ENCODE data around the gene SPAG16.
A peak's percentile ranks its signal among the peaks of the same experiment; 100 is the strongest.
"Not testable (repeated sequence)": the region's sequence is repeated elsewhere in the genome, so short reads cannot be mapped to it uniquely, and the experiment has no call there.

The SPAG16 gene

DNA sequence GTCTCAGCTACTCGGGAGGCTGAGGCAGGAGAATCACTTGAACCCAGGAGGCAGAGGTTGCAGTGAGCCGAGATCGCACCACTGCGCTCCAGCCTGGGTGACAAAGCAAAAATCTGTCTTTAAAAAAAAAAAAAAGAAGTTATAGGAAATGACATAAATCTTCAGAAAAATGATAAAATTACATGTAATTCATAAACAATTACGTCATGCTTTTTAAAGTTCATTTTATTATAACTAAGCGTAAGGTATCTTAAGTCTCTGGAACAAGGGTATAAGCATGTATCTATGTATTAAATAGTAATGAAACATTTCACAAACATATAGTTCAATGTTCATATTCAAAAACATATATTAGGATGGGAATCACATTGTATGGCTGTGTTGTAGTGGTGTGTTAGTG lies 425.9 kb downstream of the SPAG16 start:
- DNase-seq, result no peak

DNA sequence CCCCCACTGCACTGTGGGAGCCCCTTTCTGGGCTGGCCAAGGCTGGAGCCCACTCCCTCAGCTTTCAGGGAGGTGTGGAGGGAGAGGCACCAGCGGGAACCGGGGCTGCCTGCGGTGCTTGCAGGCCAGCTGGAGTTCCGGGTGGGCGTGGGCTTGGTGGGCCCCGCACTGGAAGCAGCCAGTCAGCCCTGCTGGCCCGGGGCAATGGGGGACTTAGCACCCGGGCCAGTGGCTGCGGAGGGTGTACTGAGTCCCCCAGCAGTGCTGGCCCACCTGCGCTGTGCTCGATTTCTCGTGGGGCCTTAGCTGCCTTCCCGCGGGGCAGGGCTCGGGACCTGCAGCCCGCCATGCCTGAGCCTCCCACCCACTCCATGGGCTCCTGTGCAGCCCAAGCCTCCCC lies 434.1 kb downstream of the SPAG16 start:
- not testable (repeated sequence) for DNase-seq

DNA sequence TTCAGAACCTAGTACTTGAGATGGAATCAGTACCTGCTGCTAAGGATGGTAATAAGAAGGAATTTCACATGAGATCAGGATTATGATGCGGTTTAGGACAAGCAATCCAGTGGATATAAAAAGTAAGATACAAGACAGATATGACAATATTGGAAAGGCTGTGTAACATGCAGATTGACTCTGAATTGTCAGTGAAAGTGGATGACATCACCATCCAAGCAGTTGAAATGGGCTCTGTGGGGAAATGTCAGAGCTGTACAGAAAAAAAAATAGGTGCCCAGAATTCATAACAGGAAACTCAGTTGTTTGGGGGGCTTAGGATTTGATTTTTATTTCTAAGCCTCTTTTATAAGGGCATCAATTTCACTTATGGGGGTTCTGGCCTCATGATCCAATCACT lies 438.3 kb downstream of the SPAG16 start:
- DNase-seq, result no peak

DNA sequence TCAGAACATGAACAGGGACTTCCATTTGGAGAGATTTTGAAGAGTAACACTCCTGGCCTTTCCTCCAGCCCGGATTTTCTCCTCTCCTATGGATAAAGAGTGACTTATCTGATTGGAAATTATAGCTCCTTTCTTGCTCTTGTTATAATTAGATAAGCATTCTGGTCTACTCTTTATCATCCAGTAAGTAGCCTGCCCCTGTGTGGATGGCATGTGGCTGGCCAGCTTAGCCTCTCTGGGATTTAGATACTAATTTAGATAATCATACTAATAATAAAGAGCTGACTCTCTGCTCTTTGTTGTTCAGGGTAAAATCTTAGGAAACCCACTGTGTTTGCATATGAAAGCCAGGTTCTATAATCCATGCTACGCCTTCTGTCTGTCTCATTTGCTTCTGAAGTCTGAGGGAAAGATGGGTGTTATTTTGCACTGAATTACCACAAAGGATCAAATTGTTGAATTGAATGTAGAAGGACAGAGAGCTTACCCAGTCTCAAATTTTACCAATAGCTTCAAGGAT lies 438.8 kb downstream of the SPAG16 start:
- DNase-seq, result no peak

DNA sequence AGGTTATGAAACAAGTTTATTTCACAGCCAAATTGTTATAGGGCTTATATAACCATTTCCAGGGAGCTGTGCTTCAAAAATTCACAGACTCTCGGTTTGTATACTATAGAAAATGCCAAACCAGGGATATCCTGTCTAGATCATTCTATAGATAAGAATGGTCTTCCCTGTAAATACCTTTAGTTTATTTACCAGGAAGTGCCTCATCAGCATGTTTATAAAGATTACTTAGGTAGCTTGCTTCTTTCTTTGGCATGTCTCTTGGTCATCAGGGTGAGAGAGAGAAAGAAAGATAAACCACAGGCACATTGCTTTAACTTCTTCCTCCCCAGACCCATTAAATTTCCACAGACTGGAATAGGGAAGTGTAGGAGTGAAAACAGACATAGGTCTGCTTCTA lies 439.4 kb downstream of the SPAG16 start:
- DNase-seq, result no peak

DNA sequence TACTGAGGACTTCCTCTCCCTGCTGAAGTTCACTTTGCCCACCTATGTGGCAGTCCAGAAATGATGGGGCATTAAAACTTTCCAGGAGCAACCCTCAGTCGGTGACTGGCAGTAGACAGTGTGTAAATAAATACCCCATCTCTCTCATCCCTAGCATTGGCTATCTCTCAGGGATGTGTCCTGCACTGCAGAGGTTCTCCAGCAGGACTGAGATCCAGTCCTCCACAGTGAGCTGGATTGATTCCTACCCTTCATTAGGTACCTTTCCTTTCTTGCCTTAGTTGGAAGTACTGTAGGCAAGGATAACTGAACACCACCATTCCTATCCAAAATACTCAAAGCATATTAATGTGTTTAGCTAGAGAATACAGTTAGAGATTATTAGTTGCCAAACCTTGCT lies 441.8 kb downstream of the SPAG16 start:
- no peak for DNase-seq

DNA sequence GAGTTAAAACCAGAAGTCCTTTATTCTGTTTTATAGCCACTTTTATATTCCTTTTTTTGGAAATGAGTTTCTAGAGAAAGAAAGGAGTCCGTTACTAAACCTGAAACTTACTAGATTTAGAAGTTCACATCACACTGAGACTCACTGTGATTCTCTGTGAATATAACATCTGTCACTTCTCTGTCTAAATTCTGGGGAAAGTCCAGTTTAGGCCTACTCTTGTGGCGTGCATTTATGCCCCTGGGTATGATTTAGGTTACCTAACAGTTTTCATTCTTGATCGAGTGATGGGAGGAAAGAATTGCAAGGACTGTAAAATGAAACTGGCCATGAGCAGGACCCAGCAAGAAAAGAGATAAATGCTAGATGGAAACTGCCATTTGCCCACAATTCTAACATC lies 449.6 kb downstream of the SPAG16 start:
- DNase-seq, result no peak

DNA sequence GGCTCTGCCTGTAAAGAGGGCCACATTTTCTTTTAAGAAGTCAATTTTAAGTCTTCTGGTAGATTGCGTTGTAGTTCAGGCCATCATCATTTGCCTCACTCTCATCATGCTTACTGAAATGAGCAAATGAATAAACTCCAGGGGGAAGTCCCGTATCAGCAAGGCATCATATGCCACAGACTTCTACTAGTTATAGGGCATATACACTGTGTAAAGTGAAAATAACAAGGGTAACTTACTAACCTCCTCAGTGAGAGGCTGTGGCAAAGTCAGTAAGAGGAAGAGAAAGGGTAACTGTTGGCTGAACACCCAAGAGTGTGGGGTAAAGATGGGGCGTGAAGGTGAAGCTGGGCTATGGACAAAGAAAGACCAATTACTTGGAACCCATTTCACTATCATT lies 456.2 kb downstream of the SPAG16 start:
- DNase-seq, result no peak

DNA sequence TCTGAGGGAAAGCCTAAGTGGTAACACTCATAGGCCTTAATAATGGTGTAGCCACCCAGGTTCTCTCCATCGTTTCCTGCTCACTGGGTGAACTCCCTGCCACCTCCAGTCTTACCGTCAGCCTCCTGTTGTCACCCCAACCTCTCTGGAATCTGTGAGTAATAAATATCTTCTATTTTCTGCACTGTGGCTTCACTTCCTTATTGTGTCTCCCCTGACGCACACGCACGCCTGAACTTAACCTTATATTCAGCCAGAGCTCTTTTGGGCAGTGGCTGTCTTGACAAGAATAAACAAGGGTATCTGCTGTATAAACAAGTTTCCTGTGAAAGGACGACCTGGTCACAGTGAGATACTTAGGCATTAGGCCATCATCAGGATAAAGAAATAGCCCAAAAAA lies 467.2 kb downstream of the SPAG16 start:
- DNase-seq, result no peak

DNA sequence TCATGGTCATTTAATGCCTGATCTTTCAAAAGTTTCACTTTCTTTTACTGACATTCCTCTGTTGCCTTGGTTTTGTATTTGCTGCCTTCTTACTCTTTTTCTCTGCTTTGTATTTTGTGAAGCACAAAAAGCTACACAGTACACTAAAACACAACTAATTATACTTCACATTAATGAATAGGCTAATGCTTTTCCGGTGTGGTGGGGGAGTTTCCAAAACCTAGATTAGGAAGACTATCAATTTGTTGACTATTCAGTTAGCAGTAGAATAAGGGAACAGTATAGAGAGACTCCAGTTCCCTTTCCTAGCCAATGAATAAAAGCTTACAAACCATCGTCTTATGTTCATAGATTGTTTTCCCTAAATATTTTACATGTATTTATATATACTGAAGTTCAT lies 468.3 kb downstream of the SPAG16 start:
- no peak for DNase-seq

DNA sequence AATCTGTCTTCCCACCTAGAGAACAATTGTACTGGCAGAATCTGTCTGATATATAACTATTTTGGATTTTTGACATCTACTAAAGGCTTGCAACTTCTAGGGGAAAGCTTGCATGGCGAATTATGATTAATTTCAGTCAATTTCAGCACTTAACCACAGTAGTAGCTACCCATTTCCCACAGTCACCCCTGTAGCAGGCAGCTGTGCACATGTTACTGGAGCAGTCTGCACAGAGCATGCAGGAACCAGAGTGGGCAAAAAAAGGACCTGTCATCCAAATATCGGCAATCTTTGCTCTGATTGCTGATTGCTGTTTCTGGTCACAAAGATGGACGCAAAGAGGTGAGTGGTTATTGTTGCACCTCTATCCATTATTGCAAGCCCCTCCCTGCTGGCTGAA lies 473.3 kb downstream of the SPAG16 start:
- DNase-seq, result no peak

DNA sequence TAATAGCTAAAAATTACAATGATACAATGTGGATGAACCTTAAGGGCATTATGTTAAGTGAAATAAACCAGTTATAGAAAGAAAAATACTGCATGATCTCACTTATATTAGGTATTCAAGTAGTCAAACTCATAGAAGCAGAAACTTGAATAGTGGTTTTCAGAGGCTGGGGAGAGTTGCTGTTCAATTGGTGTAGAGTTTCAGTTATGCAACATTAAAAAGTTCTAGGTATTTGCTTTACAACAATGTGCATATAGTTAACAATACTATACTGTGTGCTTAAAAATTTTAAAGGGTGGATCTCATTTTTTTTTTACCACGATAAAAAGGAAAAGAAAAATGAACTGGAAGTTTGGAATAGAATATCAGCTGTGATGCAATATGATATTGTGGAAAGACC lies 479.1 kb downstream of the SPAG16 start:
- no peak for DNase-seq

DNA sequence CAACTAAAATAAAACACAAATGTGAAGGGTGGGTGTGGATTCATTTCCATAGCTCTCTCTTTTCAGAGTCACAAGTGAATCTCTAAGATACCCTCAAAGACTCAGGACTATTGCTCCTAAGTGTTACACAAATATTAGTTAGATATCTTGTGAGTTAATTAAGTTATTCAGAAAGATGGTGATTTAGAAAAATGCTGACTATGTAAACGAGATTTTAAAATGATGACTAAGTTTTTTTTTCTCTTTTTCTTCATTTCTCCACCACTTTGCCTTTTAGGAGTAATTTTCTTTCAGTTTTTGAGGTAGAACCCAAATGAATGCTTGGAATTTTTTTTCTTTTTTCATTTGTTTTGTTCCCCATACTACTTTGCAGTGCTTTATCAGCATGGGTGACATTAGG lies 479.7 kb downstream of the SPAG16 start:
- DNase-seq, result no peak

DNA sequence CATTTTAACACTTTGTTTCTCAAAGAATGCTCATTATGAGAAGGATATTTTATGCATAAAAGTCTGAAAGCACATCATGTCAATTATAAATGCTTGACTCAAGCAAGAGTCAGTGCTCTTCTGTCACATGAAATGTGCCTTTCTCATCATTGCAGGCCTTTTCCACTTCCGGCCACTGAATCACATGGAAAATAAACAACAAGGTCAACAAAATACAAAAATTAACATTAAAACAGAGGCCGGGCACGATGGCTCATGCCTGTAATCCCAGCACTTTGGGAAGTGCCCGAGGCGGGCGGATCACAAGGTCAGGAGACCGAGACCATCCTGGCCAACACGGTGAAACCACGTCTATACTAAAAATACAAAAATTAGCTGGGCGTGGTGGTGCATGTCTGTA lies 480.6 kb downstream of the SPAG16 start:
- no peak for DNase-seq

DNA sequence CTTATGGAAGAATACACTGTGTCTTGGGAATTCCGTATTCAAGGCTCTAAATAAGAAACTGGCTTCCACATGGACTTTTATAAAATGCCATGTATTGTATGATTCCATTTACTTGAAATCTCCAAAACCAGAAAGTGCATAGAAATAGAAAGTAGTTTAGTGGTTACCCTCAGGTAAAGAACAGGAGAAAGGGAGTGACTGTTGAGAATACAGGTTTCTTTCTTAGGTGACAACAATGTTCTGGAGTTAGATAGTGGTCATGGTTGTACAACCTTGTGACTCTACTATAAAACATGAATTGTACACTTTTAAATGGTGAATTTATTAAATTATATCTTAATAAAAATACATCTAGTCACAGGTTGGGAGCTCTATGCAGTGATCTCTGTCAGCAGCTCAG lies 481.8 kb downstream of the SPAG16 start:
- DNase-seq, result no peak

DNA sequence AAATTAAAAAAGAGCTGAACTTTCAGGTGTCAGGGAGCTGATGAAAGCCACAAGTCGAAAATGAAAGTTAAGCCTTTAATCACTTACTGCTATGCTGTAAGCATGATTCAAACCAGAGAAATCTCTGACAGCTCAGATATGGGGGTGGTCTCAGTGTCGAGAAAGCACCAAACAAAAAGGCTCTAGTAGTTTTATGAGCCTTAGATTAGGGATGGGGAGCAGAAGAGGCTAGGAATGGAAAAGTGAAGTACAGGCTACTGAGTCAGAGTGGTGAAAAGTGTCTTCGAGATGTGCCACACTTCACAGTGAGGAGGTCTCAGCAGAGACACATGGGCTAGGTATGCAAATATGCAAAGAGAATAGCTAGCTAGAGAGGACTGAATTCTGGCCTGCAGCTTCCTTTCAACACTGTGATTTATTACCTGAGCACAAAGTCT lies 482.2 kb downstream of the SPAG16 start:
- peak; percentile 8 for DNase-seq

DNA sequence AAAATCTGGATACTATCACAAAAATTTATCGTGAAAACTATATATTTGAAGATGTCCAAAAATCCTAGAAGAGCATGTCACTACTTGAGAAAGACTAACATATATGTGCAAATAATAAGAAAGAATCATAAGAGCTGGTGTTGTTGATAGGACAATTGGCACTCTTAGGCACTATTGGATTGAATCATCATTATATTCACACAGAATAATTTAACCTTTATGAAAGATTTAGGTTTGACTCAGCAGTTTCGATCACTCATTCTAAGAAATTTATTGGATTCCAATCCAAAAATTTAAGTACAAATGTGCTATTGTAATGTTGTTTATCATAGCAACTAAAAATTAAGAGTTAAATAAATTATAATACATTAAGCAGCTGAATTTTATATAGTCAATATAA lies 503.6 kb downstream of the SPAG16 start:
- DNase-seq, result peak; percentile 1

DNA sequence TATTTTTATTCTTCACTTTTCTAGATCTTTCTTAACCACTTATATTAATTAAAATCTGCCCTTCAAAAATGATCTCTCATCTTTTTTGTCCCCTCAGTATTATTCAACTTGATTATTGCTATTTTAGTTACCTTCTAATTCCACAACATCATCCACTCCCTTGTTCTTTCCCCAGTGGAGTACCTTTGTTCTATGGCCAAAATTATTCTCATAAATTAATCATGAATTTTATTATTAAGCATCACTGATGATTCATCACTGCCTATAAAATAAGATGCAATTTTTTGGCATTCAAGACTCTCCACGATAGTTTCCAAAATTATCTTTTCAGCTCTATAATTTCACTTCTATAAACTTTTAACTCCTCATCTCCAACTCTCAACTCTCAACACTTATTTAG lies 505.7 kb downstream of the SPAG16 start:
- no peak for DNase-seq

DNA sequence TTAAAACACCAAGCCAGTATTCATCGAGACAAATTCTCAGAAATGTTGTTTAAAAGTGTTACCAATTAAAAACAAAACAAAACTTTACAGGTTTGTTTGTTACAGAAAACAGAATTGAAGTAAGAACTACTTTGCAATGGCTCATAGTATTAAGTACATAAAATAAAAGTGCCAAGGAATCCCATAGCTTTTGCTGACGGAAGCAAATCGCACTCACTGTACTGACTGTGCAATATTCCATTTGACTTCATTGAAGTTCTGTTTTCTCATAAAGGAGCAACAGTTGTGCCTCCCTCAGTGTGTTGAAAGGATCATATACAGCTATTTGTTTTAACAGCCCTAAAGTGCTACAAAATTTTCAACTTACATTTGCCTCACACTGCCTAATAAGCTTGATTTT lies 507.8 kb downstream of the SPAG16 start:
- no peak for DNase-seq

DNA sequence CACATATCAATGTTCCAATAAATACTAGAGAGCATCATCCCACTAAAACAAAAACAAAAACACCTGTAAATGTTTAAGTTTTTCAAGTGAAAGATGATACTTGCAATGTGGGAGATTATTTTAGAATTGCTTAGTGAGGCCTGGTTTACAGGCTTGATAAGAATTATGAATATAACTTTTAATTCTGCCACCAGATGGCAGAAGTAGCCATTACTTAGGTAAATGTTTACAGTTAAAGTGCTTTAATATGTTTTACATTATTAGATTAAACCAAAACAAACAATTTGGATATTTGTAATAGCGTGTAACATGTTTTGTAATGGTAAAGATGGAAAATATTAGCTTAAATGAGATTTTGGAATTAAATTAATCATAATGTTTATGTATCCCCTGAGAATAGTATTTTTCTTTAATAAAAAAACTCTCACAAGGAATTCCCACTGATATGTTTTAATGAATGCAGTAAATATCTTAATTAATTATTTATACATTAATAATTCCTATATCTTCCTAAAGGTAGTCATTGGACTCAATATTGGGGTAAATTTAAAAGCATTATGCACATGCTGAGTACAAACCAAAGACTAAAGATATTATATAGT lies 522.0 kb downstream of the SPAG16 start:
- no peak for DNase-seq

DNA sequence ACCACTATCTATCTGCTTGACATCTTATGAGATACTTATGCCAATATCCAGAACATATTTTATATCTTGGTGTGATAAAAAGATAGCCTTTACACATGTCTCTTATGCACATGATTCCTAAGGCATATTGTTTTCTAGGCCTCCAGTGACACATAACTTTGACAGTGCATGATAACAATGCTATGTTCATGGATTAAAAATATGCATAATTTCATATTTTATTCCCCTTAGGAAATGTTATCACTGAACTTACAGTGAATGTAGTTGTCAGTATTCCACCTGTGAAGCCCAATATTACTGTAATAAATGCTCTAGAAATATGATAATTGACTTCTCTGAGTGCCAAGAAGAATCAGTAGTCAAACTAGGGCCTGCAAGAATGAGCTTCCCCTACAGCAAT lies 532.3 kb downstream of the SPAG16 start:
- no peak for DNase-seq

DNA sequence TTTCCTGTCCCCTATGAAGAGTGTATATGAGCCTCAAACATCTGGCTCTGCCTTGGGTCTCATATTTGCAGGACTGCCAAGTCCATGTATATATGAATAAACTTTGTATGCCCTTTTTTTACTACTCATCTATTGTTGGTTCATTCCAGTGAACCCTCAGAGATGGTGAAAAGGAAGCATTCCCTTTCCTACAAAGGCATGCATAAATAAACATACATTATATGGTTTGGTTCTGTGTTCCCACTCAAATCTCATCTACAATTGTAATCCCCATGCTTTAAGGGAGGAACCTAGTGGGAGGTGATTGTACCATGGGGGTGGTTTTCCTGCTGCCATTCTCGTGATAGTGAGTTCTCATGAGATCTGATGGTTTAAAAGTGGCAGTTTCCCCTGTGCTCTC lies 534.2 kb downstream of the SPAG16 start:
- no peak for DNase-seq

DNA sequence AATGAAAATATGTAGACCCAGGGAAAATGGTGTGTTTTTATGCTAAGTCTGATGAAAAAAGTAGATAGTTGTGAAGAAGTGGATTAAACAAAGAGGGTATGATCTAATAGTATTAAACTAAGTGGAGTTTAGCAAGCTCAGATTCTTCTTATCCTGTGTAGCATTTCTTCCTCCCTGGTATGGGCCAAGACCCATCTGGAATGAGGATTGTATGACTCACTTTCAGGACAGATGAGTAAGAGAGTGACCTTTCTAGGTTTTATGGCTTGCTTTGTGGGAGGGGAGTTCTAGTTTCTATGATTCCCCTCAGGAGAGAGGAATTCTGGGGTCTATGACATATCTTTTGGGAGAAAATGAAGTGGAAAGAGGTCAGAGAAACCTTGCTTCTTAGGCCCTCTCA lies 550.1 kb downstream of the SPAG16 start:
- no peak for DNase-seq

DNA sequence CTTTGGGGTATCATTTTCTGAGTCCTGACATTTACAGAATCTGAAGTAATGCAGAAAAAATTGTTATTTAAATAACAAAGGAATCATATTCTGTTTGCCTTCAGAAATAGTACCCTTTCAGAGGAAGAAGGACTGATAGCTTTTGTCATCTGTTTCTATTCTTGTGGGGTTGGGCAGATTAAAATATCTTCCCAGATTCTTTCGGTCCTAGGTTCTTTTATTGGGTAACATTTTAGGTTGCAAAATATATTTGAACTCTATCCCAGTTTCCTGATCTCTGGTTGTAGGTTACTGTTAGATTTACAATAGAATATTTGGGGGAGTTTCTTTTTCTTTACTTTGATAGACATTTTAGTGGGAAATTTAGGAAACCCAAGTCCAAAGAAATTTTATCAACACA lies 550.5 kb downstream of the SPAG16 start:
- no peak for DNase-seq

DNA sequence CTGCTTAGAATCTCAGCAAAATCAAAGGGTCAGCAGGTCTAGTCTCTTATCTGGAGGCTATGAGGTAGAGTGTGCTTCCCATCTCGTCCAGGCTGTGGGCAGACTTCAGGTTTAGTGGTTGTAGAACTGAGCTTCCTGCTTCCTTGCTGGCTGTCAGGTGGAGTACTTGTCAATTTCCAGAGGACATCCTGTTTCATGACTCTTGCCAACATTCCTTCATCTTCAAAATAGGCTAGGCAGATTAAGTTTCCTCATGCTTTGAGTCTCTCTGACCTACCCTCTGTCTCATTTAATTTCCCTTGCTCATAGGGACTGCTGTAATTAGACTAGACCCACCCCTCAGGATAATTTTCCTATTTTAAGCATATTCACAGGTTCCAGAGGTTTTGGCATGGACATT lies 562.6 kb downstream of the SPAG16 start:
- no peak for DNase-seq

DNA sequence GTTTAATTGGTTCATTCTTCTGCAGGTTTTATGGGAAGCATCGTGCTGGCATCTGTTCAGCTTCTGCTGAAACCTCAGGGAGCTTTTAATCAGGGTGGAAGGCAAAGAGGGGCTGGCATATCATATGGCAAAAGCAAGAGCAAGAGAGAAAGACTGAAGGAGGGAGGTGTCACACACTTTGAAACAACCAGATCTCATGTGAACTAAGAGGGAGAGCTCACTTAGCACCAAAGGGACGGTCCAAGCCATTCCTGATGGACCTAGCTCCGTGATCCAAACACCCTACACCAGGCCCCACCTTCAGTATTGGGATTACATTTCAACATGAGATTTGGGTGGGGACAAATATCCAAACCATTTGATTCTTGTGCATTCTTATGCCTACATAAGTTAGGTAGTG lies 563.1 kb downstream of the SPAG16 start:
- DNase-seq, result no peak
